Measurements from ENCODE around the gene BAZ1B.
"Not testable (repeated sequence)": the region's sequence is repeated elsewhere in the genome, so short reads cannot be mapped to it uniquely, and the experiment has no call there.

Gene BAZ1B

GRCh38 chr7:73507556-73507955 lies 14.5 kb downstream of the BAZ1B start:
- TF ChIP-seq CTCF (IDR thresholded peaks at IDR 0.05) = no peak
- TF ChIP-seq ZFX (IDR thresholded peaks at IDR 0.05; ENCODE audit: borderline replicate concordance) = no peak

GRCh38 chr7:73504920-73505319 lies 17.2 kb downstream of the BAZ1B start:
- no peak for TF ChIP-seq ZFX (IDR thresholded peaks at IDR 0.05; ENCODE audit: borderline replicate concordance)
- no peak overlapping the region for H3K27ac ChIP-seq

More at GRCh38 chr7:73507556-73507955, 14.5 kb downstream of the BAZ1B start:
- no peak overlapping the region for H3K27ac ChIP-seq

GRCh38 chr7:73504017-73504416 lies 18.1 kb downstream of the BAZ1B start:
- H3K27ac ChIP-seq = no peak overlapping the region
- TF ChIP-seq CTCF (IDR thresholded peaks at IDR 0.05) (no peak), ZFX (IDR thresholded peaks at IDR 0.05; ENCODE audit: borderline replicate concordance) (no peak)

- TF ChIP-seq CTCF (IDR thresholded peaks at IDR 0.05) (no peak), ZFX (IDR thresholded peaks at IDR 0.05; ENCODE audit: borderline replicate concordance) (no peak)
- no peak overlapping the region for H3K27ac ChIP-seq
These were observed 18.9 kb downstream of the BAZ1B start for GRCh38 chr7:73503229-73503628.

- TF ChIP-seq CTCF (IDR thresholded peaks at IDR 0.05) (no peak), ZFX (IDR thresholded peaks at IDR 0.05; ENCODE audit: borderline replicate concordance) (no peak)
- no peak overlapping the region for H3K27ac ChIP-seq
These were observed 25.5 kb downstream of the BAZ1B start for GRCh38 chr7:73496626-73497025.

GRCh38 chr7:73495507-73495906 lies 26.6 kb downstream of the BAZ1B start:
- not testable (repeated sequence) for H3K27ac ChIP-seq

- TF ChIP-seq ZFX (IDR thresholded peaks at IDR 0.05; ENCODE audit: borderline replicate concordance) = no peak
- no peak for TF ChIP-seq CTCF (IDR thresholded peaks at IDR 0.05)
- H3K27ac ChIP-seq = no peak overlapping the region
These were observed 32.1 kb downstream of the BAZ1B start for GRCh38 chr7:73489976-73490375.

- no peak overlapping the region for H3K27ac ChIP-seq
- TF ChIP-seq ZFX (IDR thresholded peaks at IDR 0.05; ENCODE audit: borderline replicate concordance) (no peak), CTCF (IDR thresholded peaks at IDR 0.05) (no peak)
These were observed 34.6 kb downstream of the BAZ1B start for GRCh38 chr7:73487486-73487885.
